GM21529 (cell line): ENCODE data around the gene GNLY.

Experiments used
- ATAC-seq: cut with Tn5 transposase; IDR thresholded peaks from one replicate; pipeline ENCODE4 v1.9.1; 2021; ENCODE audit not compliant: unreplicated experiment

The GNLY gene

DNA sequence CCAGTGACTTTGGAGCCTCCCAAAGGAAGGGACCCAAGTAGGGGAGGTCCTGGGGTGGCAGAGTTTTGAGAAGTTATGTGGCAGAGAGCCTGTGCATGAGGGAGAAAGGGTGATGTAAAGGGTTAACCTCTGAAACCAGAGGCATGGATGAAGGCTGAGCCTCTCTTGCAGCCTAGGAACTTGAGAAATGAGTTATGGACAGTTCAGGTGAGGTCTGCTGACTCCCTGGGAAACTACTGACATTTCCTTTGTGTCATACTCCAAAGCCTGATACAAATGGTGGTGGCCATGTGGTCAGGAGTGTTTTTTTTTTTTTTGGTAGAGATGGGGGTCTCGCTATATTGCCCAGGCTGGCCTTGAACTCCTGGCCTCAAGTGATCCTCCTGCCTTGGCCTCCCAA is 12.4 kb upstream of the GNLY start:
- ATAC-seq: no peak

DNA sequence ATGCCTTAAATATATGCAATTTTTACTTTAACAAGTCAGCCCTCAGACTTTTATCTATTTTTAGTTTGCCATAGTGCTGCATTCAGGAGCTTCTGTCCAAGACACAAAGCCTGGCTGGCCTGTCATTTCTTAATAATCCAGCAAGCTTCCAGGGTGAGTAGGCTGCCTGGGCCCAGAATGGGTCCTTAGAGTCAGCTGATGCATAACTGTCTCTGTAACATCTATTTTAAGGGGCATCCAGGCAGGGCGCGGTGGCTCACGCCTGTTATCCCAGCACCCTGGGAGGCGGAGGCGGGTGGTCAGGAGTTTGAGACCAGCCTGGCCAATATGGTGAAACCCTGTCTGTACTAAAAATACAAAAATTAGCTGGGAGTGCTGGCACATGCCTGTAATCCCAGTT is 11.8 kb upstream of the GNLY start:
- no peak for ATAC-seq

DNA sequence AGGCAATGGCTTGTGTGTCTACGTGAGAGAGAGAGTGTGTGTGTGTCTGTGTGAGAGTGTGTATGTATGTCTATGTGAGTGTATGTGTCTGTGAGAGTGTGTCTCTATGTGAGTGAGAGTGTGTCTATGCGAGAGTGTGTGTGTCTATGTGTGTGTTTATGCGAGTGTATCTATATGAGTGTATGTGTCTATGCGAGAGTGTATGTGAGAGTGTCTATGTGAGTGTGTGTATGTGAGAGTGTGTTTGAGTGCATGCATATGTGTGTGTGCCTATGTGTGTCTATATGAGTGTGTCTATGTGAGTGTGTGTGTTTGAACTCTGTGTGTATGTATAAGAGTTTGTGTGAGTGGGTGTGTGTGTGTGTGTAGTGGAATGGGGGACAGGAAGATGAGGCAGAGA is 9.8 kb upstream of the GNLY start:
- no peak for ATAC-seq

GRCh38 chr2:85684806-85685205 is 9.4 kb upstream of the GNLY start:
- no peak for ATAC-seq

DNA sequence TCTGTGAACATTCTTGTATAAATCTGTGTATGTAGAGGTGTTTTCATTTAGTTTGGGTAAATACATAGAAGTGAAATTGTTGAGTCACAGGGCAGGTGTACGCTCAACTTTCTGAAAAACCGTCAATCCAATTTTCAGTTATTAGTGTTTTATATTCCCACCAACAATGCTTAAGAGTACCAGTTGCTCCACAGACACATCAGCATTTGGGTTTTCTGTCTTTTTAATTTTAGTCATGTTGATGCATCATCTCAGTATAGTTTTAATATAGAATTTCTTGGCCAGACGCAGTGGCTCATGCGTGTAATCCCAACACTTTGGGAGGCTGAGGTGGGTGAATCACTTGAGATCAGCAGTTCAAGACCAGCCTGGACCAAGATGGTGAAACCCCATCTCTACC is 3.2 kb upstream of the GNLY start:
- no peak for ATAC-seq

- ATAC-seq: no peak
These were observed 2.0 kb upstream of the GNLY start for GRCh38 chr2:85692039-85692645.

GRCh38 chr2:85695121-85695520 is 963 bp downstream of the GNLY start:
- ATAC-seq: no peak

DNA sequence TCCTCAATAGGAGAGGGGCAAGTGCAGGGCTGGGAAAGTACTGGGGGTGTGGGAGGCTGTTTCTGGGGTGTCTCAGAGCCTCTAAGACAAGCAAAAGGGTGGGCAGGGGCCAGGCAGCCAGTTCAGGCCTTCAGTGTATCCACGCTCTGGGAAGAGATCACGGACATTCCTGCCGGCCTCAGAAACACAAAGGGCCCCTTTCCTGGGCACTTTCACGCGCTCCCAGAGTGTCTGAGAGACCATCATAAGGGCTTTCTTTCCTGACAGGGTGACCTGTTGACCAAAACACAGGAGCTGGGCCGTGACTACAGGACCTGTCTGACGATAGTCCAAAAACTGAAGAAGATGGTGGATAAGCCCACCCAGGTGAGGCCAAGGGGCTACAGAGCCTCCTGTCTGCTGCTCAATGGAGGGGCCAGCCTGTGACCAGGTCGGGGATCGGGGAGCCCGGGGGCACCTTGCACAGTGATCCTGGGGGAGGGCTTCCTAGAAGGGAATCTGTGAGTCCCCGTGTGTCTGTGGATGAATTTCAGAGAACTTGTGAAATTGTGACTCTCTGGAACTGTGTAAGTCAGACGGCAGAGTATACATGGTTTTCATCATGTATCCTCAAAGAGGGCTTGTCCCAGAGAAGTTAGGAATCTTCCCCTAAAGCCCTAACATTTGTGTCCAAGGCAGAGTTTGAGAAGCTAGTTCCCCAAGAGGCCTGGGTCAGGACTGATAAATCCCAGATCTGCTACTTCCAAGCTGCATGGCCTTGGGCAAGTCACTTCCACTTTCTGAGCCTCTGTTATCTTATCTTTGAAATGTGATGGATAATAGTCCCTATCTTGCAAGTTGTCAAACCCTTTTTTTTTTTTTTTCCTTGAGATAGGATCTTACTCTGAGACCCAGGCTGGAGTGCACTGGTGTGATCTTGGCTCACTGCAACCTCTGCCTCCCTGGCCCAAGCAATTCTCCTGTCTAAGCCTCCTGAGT is 1.8 kb downstream of the GNLY start:
- no peak for ATAC-seq

DNA sequence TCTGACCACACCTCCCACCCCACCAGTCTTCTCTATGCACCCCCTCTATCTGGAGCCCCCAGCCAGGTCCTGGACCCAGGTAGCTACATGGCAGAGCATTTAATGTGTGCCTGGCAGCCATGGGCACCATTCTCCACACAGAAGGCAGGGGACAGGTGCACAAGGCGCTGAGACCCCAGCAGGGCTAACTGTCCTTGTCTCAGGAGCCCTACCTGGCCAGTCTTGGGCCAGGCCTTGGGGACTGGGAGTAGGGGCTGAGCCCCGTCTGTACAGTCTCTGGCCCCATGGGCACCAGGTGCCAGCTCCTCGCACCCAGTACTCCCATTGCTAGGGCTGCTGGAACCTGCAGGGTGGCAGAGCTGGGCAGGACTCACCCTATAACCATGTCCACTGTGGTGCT is 2.9 kb downstream of the GNLY start:
- ATAC-seq: no peak

- ATAC-seq: no peak
These were observed 3.6 kb downstream of the GNLY start for GRCh38 chr2:85697716-85698115.

DNA sequence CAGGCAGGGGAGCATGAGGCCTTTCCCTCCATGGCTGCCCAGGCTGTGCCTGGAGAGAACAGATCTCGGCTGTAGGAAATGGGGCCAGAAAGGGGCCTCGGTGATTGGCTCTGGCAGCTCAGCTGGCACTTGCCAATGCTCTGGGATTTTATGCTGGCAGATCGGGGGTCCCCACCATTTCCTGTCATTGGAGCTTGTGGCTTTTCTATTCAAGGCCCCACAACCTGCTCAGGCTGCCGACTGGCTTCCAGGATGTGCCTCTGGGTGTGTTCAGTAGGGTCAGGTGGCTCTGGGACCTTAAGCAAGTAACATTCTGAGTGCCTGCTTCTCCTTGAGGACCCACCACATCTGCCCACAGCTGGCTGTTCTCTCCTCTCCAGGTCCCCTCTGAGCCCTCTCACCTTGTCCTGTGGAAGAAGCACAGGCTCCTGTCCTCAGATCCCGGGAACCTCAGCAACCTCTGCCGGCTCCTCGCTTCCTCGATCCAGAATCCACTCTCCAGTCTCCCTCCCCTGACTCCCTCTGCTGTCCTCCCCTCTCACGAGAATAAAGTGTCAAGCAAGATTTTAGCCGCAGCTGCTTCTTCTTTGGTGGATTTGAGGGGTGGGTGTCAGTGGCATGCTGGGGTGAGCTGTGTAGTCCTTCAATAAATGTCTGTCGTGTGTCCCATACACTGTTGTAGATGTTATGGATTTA is 4.2 kb downstream of the GNLY start:
- no peak for ATAC-seq

GRCh38 chr2:85698880-85699254 is 4.7 kb downstream of the GNLY start:
- no peak for ATAC-seq

- ATAC-seq: no peak
These were observed 5.2 kb downstream of the GNLY start for GRCh38 chr2:85699325-85699724.

DNA sequence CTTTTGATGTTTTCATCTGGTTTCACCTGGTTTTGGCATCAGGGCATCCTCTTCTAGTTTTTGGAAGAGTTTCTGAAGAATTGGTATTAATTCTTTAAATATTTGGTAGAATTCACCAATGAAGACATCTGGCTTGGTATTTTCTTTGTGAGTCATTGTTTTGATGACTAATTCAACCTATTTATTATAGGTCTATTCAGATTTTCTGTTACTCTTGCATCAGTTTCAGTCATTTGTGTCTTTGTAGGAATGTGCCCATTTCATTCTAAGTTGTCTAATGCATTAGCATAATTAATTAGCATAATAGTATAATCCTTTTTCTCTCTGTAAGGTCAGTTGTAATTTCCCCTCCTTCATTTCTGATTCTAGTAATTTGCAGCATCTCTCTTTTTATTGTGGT is 8.0 kb downstream of the GNLY start:
- no peak for ATAC-seq

DNA sequence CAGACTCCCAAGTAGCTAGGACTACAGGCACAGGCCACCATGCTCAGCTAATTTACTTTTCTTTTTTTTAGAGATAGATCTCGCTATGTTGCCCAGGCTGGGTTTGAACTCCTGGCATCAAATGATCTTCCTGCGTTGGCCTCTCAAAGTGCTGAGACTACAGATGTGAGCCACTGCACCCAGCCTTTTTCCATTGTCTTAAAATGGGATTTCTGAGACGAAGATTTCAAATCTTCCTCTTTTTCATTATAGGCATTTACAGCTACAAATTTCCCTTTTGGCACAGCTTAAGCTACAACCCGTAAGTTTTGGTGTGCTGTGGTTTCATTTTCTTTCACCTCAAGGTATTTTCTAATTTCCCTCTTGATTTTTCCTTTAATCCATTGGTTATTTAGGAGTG is 8.6 kb downstream of the GNLY start:
- no peak for ATAC-seq

DNA sequence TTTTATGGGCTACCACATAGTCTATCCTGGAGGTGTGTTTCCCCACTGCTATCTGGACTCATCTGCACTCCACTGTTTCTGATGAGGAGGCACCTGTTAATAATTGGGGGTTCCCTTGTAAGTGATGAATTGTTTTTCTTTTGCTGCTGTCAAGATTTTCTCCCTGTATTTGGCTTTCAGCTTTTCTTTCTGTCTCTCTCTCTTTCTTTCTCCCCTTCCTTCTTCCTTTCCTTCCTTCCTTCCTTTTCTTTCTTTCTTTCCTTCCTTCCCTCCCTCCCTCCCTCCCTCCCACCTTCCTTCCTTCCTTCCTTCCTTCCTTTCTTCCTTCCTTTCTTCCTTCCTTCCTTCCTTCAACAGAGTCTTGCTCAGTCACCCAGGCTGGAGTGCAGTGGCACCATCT is 9.2 kb downstream of the GNLY start:
- no peak for ATAC-seq

DNA sequence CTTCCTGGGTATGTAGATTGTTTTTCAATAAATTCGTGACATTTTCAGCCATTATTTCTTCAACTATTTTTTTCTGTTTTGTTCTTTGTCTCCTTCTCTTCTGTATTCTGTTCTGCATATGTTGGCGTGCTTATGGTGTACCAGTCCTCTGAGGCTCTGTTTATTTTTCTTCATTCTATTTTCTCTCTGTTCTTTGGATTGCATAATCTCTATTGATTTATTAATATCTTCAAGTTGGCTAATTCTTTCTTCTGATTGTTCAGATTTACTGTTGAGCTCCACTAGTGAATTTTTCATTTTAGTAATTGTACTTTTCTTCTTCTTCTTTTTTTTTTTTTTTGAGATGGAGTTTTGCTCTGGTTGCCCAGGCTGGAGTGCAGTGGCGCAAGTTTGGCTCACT is 9.9 kb downstream of the GNLY start:
- no peak for ATAC-seq

- peak; percentile 64 for ATAC-seq
These were observed 10.9 kb downstream of the GNLY start for GRCh38 chr2:85704800-85705679.

DNA sequence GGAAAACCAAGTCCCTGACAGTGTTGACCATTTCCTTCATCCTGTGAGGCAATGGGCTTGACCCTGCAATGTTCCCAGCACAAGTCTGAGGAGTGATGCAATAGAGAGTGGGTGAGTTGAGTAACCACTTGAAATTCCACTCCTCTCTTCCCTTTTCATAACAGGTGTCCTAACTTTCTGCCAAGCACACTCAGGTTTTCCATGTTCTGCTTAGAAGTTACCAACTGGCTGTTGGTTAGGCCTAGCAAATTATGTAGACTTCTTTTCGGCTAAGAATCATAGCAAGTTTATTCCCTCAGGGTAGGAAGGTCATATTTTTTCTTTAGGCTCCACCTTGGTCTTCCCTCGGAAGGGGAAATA is 11.5 kb downstream of the GNLY start:
- ATAC-seq: peak; percentile 18

GRCh38 chr2:85706063-85706462 is 11.9 kb downstream of the GNLY start:
- no peak for ATAC-seq
